ENCODE results near the gene PHACTR1.

PHACTR1 gene

DNA sequence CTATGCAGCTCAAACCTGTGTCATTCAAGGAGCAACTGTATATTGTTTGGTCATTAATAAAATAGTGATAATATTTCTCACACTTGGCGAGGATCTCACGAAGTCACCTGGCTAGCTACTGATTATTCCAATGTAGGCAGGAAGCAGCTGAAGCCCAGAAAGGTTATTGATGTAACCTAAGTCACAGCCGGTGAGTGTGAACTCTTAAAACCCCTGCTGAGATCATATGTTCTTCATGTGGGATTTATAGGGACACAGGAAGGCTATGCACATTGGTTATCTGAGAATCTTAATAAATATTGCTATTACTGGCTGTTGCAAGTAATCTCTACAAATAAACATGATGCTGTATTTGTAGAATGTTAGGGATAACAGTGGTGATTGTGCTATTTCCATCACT, 450.3 kb downstream of the PHACTR1 start:
- DNase-seq, result no peak

DNA sequence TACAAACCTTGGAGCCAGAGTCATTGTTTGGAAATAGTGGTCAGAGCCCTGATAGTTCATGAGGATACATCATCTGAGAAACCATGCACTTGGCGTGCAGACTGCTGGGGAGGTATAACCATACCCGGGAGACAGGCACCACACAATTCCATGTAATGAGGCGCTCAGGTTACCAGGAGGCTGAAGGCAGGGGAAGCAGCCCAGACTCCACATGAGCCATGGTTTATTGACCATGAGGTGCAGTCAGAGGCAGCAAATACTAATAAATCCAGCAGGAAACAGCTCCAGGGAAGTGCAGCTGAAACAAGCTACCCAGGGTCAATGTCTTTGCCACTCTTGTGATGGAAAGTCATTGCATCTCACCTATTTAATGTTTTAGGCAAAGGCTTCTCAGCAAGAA, 455.7 kb downstream of the PHACTR1 start:
- DNase-seq, result no peak

DNA sequence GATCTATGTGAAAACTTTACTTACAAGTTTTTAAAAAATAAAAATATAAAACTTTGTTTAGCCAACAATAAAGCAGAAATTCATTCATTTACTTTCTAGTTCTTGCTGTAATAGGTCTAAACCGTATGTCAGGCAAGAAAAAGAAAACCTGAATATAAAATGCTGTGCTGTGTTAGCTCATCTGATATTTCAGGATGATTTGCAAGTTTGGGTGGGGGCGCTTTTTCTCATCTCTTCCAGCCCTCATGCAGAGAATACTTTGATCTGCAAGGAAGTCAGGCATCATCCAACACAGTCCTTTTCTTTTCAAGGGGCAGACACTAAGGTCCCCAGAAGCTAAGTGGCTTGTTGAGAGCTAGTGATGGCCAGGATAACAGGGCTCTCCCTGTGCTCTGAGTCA, 458.5 kb downstream of the PHACTR1 start:
- DNase-seq, result no peak

DNA sequence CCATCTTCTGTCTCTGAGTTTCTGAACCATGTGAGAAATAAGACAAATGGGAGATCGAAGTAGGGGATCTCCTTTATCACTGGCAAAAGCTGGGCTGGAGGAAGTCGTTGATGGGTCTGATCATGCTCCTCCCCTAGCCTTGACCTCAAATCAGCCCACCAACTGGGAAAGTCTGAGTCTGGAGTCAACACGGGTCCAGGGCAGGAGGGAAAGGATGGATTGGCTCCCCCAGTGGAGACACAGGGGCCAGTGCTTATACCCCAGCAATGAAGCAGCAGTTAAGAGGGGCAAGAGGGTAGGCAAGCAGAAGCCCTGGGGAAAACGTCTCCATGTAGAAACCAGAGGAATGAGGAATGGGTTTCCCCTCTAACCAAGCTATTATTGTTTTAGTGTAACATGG, 459.2 kb downstream of the PHACTR1 start:
- DNase-seq, result no peak

DNA sequence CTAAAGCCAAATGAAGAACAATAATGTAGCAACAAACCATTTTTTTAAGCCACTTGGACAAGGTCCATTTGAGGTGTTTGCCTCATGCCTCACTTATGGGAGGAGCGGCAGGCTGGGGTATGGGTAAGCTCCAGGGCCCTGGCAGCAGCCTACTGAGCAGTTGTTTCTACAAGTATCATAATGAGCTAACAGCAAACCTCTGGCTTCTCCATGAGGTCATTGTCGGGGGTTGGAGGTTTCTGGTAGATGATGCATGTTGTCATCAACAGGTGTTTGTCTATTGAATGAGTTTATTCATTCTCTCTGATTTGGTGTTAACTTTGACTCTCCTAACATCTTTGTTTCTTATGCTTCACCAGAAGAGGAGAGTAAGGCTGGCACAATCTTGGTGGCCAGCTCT, 461.1 kb downstream of the PHACTR1 start:
- no peak for DNase-seq

DNA sequence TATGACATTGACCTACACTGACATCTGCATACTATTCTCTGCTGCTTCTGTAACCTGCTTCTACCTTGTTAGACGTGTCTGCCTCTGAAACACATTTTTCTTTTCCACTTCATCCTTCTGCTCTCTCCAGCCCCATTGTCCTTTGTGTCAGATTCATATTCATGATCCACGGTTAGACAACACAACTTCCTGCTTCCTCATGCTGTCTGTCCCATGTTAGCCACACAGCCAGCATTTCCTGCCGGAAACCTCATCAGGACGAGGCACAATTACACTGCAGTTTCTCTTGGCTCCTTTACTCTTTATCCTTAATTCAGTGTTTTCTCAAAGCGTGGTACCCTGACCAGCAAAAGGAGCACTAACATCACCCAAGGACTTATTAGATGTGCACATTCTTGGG, 461.5 kb downstream of the PHACTR1 start:
- DNase-seq, result peak in 1 of 2 donors; percentile 5

DNA sequence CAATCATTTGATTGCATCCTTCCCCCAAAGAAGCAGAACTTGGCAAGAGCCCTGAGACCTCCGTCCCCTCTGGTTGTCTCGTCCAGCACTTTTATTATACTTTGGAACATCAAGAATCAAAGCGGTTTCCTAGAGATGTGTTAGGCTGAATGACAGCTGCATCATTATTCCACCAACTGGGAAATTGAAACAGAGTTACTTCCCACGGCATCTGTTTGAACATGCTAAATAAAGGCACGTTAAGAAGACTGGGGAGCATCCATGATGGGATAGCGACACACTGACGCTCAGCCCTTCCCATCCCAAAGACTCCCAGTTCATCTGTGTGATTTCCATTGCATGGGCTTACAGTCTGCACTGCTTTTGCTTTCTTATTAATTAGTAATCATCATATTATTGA, 464.0 kb downstream of the PHACTR1 start:
- DNase-seq, result no peak

DNA sequence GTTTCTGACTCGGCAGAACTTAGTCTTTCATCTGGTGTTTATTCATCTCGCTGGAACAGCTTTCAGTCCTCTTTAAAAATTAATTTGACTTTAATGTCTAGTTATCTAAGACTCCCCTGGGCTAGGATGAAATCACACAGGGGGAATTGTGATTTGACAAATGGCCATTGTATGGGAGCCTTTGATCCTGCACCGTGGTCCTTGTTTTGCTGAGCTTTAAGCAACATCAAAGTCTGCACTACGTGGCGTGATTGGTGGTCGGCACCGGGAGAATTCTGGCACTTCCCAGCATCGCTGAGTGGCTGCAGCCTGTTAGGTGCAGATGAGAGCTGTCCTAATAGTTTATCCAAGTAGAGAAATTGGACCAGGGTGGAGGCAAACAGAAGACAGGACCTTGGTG, 464.8 kb downstream of the PHACTR1 start:
- no peak for DNase-seq

DNA sequence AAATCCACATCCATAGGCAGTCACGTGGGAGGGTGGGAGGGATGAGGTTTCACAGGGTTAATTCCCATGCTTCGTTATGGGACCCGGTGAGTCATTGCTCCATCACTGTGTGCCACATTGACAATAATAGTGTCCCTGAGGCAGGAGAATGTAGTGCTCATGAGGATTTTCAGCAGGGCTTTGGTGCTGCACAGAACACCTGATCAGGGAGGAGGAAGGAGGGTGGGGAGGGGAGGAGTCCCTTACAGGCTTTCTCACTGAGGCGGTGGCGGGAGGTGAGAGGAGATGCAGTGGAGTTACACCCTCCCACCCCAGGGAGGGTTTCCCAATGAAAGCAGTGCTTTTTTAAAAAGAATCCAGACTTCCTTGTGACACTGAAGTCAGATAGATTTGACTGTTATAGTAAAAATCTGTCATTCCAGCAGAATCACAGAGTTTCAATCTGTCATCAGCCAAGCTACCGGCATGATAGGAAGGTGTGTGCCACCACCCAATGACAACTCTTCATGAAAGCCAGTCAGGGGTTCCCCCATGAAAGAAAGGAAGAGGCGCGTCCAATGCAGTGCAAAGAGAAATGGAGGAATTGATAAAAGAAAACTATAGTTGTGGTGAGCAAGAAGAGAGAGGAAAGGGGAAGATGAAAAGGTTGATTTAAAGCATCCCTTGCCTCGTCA, 467.0 kb downstream of the PHACTR1 start:
- DNase-seq, result no peak

DNA sequence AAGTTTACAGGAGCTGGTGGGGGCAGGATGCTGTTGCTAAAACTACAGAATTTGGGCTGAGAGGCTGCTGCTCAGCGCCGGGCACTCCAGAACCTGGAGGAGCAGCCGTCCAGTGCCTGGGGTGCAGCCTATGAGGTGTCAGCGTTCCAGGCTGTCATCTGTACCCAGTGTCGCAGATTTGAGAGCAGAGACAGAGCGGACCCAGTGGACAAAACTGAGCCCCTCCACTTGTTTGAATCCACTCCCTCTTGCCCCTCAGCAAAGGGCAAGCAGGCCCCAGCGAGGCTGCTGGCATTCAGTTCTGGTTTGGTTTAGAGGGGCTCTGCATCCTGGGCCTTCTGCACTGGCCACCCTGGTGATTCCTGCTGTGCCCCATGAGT, 467.5 kb downstream of the PHACTR1 start:
- DNase-seq, result no peak

DNA sequence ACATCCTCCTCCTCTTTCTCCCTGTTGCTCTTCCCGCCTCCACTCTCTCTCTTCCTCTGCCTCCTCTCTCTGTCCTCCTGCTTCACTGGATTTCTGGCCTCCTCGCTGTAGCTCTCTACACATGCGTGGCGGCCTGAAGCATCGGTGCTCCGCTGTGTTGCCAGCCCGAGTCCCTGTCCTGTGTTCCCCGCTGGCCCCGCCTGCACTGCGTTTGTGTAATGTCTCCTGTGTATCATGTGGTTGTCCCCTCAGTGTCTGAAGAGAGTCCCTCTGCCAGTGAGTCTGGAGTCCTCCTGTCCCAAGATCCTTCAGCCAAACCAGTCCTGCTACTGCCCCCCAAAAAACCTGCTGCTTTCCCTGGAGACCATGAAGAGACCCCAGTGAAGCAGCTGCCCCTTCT, 468.0 kb downstream of the PHACTR1 start:
- DNase-seq, result no peak

DNA sequence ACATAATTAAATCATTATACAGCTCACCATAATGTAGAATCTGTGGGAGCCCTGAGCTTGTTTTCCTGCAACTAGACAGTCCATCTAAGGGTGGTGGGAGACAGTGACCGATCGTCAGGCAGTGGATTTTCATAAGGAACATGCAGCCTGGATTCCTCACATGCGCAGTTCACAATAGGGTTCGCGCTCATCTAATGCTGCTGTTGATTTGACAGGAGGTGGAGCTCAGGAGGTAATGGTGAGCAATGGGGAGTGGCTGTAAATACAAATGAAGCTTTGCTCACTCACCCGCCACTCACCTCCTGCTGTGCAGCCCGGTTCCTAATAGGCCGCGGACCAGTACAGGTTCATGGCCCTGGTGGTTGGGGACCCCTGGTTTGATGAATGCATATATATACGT, 470.3 kb downstream of the PHACTR1 start:
- no peak for DNase-seq

DNA sequence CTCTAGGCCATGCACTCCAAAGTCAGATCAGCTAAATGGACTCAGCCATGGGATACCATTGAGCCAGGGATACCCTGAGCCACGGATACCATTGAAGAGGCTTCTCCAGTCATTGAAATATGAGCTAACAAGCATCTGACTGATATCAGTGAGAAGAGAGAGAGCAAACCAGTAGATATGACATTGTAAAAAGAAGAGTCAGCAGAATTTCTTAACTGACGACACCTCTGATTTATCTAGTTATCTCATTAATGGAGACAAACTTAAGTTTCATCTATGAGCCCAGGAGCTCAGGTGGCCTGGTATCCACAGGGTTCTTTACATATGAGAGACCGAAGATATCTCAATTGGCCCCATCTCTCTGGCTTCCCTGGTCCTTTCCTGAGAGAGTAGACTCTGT, 471.1 kb downstream of the PHACTR1 start:
- DNase-seq, result no peak

DNA sequence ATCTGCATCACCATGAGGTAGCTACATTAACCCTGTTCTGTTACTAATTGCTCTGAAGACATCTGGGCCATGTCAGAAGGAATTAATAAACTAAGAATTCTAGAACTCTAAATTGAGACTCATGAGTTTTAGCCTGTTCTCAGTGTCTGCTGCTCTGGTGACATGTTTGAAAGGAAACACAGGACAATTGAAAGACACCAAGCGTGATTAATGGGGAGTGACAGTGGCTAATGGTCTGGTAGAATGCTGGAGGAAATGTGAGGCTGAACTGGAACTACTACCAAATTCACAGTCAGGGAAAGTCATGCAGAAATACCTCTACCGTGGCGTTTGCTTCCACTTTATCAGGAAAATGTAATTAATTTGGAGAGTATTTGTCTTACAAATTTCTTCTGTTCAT, 471.7 kb downstream of the PHACTR1 start:
- DNase-seq, result no peak

DNA sequence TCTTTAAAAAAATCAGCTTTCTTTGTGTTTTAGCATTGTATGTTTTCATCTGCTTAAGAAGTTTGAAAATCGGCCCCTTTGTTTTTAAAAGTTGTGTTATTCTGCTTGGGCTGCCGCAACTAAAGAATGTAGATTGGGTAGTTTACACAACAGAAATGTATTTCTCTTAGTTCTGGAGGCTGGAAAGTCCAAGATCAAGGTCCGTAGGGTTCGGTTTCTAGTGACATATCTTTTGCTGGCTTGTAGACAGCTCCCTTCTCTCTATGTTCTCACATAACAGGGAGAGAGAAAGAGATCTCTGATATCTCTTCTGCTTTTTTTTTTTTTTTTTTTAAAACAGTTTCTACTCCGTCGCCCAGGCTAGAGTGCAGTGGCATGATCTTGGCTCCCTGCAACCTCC, 473.1 kb downstream of the PHACTR1 start:
- no peak for DNase-seq

DNA sequence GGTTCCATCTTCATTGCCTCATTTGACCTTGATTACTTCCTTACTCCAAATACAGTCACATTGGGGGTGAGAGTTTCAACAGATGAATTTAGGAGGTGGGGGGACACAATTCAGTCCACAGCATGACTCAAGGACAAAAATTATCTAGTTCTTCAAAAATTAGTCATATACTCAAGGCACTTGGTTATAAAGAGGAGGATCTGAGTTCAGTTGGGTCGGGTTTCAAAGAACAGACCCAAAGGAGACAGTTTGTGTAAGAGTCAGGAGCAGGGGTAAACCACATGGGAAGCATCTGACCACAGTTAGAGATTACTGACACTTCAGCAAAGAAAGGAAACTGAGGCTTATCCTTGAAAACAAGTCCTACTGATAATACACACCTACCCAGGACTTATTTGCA, 473.8 kb downstream of the PHACTR1 start:
- no peak for DNase-seq

DNA sequence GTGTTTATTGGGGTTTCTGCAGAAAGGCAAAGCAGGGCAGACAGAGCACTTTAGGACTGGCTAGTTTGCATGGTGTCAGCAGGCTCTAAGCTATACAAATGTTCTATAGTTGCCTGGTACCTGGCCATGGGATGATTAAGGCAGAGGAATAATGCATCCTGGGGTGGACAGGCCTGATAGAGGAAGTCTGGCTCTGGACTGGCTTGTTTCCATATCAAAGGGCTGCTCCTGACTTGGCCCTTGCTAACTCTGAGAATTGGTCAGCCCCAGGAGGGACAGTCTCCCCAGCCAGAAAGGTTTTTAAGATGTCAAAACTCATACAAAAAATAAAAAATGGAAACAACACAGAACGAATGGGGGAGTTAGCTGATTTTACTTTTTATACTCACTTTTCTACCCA, 474.9 kb downstream of the PHACTR1 start:
- DNase-seq, result no peak

DNA sequence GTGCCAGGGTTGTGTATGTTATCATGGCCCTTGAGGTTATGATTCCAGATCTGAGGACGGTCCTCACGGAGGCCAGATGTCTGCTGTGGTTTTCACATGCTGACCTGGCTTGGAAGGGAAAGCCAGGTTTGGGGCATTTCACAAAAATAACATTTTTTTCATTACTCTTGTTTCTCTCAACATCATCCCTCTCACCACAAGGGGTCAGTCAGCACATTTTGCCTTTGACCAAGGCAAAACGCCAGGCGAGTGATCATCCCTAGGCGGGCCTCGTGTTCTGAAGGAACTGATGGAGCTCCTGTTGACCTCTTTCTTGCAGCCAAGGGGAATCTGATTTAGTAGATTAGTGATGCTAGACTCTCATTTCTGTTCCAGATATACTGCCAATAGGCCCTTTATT, 478.3 kb downstream of the PHACTR1 start:
- DNase-seq, result peak; percentile 66 to 83

DNA sequence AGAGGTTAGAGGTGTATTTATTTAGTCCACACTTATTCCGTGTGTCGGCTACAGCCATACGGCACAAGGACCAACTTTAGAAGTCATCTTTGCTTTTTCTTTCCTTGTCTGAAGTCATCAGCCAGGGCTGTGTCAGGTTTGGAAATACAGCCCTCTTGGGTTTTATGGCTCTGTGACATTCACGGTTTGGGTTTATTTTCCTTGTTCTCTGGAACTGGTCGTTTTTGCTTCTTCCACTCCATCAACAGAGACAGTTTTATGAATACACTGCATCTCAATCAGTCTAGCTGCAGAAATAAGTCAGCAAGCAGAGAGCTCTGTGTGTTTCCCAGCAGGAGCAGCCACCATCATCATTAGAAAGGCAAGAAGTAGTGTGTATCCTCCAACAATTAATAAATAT, 479.2 kb downstream of the PHACTR1 start:
- DNase-seq, result no peak

DNA sequence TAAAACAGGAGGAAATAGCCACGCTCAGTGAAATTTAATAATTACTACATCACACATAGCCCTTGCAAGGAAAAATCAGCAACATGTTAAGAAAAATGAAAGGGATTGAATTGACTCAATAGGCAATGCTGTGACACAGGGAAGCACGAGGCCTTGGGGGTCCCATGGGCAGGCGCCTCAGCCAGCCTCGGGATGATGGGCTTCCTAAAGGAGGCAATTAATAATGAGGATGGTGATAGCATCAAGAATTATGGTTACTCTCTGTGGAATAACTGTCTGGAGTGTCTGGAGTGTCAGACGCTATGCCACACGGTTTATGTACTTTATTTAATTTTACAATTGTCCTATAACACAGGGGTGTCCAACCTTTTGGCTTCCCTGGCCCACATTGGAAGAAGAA, 481.6 kb downstream of the PHACTR1 start:
- DNase-seq, result no peak

DNA sequence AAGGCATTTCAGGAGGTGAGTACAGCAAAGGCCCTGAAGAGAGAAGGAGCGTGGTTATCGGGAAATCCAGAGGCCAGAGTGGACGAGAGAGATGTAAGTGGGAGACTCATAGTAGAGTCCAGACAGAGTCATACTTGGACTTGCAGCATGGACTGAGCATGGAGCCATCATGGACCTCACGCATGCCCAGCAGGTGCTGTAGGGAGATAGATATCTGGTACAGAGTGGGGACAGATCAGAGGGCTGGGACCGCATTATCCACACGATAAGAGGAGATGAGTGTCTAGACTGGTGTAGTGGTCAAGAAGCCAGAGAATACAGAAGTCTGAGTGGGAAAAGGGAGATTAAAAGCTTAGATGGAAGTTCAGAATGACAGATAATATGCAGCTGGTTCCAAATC, 484.8 kb downstream of the PHACTR1 start:
- DNase-seq, result no peak

DNA sequence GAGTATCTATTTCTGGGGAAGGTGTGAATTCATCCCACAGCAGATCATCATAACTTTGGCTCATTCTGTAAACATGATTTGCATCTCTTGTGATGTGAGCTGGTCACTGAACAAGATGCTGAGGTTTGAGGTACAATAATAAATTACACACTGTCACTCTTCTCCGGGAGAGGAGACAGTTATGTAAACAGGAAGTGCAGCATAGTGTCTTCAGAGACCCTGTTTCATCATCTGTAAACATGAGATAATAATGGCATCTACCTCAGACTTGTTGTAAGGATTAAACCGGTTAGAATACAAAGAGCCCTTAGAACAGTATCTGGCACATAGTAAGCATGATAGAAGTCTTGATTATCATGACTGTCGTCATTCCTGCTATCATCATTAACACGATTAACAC, 486.6 kb downstream of the PHACTR1 start:
- peak; percentile 26 to 39 for DNase-seq

DNA sequence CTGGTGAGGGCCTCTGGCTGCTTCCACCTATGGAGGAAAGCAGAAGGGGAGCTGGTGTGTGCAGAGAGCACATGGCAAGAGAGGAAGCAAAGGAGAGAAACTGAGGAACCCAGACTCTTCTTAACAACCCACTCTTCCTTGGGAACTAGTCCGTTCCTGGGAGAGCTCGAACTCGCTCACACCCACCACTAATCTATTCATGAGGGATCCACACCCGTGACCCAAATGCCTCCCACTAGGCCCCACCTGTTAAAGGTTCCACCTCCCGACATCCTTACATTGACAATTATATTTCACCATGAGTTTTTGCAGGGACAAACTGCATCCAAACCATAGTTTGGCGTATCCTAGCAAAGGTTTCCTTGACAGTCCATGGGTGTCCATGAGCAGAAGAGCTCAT, 488.5 kb downstream of the PHACTR1 start:
- no peak for DNase-seq

DNA sequence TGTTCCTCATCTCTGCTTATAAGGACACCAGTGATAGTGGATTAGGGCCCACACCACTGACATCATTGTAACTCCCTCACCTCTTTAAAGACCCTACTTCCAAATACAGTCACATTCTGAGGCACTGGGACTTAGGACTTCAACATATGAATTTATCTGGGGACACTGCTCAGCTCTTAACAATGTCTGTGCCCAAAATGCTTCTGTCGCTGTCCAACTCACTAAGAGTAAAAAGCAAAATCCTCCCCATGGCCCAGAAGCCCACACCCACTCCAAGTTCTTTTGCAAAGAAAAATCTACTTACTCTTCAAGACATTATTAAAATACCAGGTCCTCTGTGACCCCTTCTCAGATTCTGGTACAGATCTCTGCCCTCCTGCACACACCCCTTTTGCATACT, 495.5 kb downstream of the PHACTR1 start:
- DNase-seq, result no peak

DNA sequence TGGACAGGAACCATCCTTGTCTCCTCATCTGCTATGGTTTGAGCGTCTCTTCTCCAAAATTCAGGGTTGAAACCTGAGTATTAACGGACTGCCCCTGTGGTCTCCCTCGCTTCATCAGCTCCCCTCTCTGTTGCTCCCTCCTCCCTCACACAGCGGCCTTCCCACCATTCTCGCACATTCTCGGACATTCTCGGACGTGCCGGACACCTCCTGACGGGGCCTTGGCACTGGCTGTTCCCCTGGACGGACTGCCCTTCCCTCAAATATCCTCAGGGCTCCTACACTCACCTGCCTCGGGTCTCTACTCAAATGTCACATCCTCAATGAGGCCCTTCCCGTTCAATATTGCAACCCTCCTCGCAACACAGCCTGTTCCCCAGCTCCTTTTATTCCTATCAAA, 496.0 kb downstream of the PHACTR1 start:
- no peak for DNase-seq

DNA sequence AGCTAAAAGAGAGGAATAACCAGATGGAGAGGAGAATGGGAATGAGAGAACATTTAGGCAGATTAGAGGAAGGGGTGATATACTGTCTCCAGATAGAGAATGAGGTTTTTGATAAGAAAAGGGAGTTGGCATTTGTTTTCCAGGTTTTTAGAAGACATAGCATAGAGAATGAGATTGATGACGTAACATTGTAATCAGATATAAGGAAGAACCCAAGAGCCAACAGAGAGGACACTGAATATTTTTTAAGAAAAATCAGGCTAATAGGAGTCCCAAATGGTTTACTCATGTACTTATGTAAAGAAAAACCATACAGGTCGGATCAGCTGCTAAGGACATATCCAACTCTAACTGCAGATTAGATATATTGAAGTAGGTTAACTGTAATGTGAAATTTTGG, 498.8 kb downstream of the PHACTR1 start:
- no peak for DNase-seq

All from inflammatory macrophage treated with lipopolysaccharide for 1 hour (primary cell).